Glutamatergic neuron (in vitro differentiated cells): ENCODE results near the gene CELSR2. TPM values are rescaled to one million over a fixed set of nuclear protein-coding genes. Genes with fewer than 3 reads are reported as not detected.

Source experiments
- DNase-seq: peaks from one replicate; pipeline ENCODE4 v3.0.0; 2022
- H3K27ac Mint-ChIP-seq: one replicate; pipeline ENCODE4 v1.8.0; 2020; ENCODE audit warnings: mild to moderate bottlenecking, mixed read lengths, inconsistent platforms; ENCODE audit not compliant: unreplicated experiment
- H3K27me3 Mint-ChIP-seq: one replicate; pipeline ENCODE4 v1.8.0; 2020; ENCODE audit warnings: mild to moderate bottlenecking, moderate library complexity, mixed read lengths, inconsistent platforms; ENCODE audit not compliant: unreplicated experiment
- H3K36me3 Mint-ChIP-seq: one replicate; pipeline ENCODE4 v1.8.0; 2020; ENCODE audit warnings: mild to moderate bottlenecking, mixed read lengths, inconsistent platforms; ENCODE audit not compliant: unreplicated experiment
- H3K4me1 Mint-ChIP-seq: one replicate; pipeline ENCODE4 v1.8.0; 2020; ENCODE audit warnings: mild to moderate bottlenecking, low read depth, mixed read lengths, inconsistent platforms; ENCODE audit not compliant: unreplicated experiment
- H3K4me3 Mint-ChIP-seq: one replicate; pipeline ENCODE4 v1.8.0; 2020; ENCODE audit warnings: mild to moderate bottlenecking, mixed read lengths, inconsistent platforms; ENCODE audit not compliant: unreplicated experiment
- H3K9me3 Mint-ChIP-seq: one replicate; pipeline ENCODE4 v1.8.0; 2020; ENCODE audit warnings: mild to moderate bottlenecking, moderate library complexity, mixed read lengths, inconsistent platforms; ENCODE audit not compliant: unreplicated experiment
- total RNA-seq: library from RNA; stranded (reverse); fragmentation: NEBNext Ultra II Directional; extraction: Animal tissue kit (Norgen Biotek cat#: 25700); gene quantifications from one replicate; pipeline ENCODE4 v1.2.1, GENCODE V29; 2021; ENCODE audit not compliant: unreplicated experiment
- TF ChIP-seq, protein P1 (sequence below): fragments of 200-600 bp; sonication (generic); IDR thresholded peaks from one replicate; pipeline ENCODE4 v1.5.0; 2021; ENCODE audit not compliant: partially characterized antibody, unreplicated experiment

The CELSR2 gene
- total RNA-seq, 1 donor from 2014 or later, result 181 TPM

GRCh38 chr1:109265016-109265415 lies 15.7 kb downstream of the CELSR2 start:
- peaks cover 1% of the 10 kb centered on the region for H3K27me3 Mint-ChIP-seq
- no peak overlapping the region for H3K27ac Mint-ChIP-seq
- H3K4me3 Mint-ChIP-seq, result no peak overlapping the region
- no peak for DNase-seq
- TF ChIP-seq, protein P1, sequence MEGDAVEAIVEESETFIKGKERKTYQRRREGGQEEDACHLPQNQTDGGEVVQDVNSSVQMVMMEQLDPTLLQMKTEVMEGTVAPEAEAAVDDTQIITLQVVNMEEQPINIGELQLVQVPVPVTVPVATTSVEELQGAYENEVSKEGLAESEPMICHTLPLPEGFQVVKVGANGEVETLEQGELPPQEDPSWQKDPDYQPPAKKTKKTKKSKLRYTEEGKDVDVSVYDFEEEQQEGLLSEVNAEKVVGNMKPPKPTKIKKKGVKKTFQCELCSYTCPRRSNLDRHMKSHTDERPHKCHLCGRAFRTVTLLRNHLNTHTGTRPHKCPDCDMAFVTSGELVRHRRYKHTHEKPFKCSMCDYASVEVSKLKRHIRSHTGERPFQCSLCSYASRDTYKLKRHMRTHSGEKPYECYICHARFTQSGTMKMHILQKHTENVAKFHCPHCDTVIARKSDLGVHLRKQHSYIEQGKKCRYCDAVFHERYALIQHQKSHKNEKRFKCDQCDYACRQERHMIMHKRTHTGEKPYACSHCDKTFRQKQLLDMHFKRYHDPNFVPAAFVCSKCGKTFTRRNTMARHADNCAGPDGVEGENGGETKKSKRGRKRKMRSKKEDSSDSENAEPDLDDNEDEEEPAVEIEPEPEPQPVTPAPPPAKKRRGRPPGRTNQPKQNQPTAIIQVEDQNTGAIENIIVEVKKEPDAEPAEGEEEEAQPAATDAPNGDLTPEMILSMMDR, result no peak
- no peaks in the 10 kb centered on the region for H3K36me3 Mint-ChIP-seq
- peaks cover 2% of the 10 kb centered on the region for H3K9me3 Mint-ChIP-seq
- H3K4me1 Mint-ChIP-seq, result peaks cover 6% of the 10 kb centered on the region

DNA sequence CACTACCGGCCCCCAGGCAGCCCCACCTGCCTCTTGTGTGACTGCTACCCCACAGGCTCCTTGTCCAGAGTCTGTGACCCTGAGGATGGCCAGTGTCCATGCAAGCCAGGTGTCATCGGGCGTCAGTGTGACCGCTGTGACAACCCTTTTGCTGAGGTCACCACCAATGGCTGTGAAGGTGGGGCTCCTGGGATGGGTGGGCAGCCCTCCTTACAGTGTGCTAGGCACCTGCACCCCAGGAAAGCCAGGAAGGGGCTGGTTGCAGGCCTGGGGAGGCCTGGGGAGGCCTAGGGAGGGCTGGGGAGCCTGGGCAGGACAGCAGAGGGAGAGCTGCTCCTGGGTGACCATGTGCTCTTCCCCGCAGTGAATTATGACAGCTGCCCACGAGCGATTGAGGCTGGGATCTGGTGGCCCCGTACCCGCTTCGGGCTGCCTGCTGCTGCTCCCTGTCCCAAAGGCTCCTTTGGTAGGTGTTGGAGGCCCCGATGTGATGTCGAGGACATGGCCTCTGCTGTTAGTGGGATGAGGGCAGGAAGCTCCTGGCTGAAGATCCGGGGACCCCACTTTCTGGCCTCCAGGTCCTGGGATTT lies 16.5 kb downstream of the CELSR2 start:
- H3K27ac Mint-ChIP-seq, result no peak overlapping the region
- no peaks in the 10 kb centered on the region for H3K36me3 Mint-ChIP-seq
- no peak overlapping the region for H3K4me3 Mint-ChIP-seq

DNA sequence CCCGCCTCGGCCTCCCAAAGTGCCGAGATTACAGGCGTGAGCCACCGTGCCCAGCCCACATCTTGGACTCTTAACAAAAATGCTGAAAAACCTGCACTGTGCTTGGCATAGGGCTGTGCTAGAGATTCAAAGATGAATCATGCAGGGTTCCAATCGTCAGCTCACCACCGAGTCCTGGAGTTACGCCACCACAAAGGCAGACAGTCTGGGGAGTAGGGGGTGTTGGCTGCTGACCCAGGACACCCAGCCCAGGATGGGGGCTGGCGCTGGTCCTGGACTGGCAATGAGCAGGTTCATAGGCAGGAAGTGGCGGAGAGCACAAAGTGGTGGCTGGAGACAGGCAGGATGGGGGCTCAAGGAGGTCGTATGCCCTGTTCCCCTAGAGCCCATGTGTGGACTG lies 17.6 kb downstream of the CELSR2 start:
- no peak overlapping the region for H3K4me3 Mint-ChIP-seq
- H3K4me1 Mint-ChIP-seq, result peaks cover 7% of the 10 kb centered on the region
- peaks cover 2% of the 10 kb centered on the region for H3K9me3 Mint-ChIP-seq
- H3K36me3 Mint-ChIP-seq, result no peaks in the 10 kb centered on the region
- TF ChIP-seq, protein P1, result no peak
- no peak for DNase-seq
- H3K27me3 Mint-ChIP-seq, result peaks cover 7% of the 10 kb centered on the region
- no peak overlapping the region for H3K27ac Mint-ChIP-seq

More for the DNA sequence above, 16.5 kb downstream of the CELSR2 start:
- DNase-seq, result no peak
- Mint-ChIP-seq H3K4me1 (no peaks in the 10 kb centered on the region), H3K9me3 (peaks cover 2% of the 10 kb centered on the region), H3K27me3 (peaks cover 2% of the 10 kb centered on the region)
- TF ChIP-seq, protein P1, result no peak

DNA sequence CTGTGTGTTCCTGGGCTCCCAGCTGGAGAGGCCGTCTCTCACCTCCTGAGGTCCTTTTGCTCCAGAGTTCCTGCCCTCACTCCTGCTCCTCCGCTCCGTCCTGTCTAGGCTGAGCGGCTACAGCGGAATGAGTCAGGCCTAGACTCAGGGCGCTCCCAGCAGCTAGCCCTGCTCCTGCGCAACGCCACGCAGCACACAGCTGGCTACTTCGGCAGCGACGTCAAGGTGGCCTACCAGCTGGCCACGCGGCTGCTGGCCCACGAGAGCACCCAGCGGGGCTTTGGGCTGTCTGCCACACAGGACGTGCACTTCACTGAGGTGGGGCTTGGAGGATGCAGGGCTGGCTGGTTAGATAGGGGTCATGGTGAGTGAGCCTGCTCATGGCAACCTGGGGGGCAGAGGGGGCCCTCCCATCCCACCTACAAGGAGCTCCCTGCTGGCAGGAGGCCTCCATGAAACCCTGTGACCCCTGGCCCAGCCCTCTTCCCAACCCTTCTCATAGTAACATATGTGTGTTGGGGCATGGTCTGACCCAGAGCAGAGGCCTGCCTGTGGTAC lies 18.5 kb downstream of the CELSR2 start:
- Mint-ChIP-seq H3K4me1 (peaks cover 7% of the 10 kb centered on the region), H3K27ac (no peak overlapping the region), H3K4me3 (no peak overlapping the region), H3K27me3 (peaks cover 8% of the 10 kb centered on the region), H3K9me3 (peaks cover 2% of the 10 kb centered on the region), H3K36me3 (no peaks in the 10 kb centered on the region)
- DNase-seq, result no peak
- TF ChIP-seq, protein P1, result no peak

- Mint-ChIP-seq H3K9me3 (peaks cover 2% of the 10 kb centered on the region), H3K27me3 (peaks cover 8% of the 10 kb centered on the region), H3K4me1 (peaks cover 7% of the 10 kb centered on the region), H3K27ac (no peak overlapping the region), H3K36me3 (no peaks in the 10 kb centered on the region), H3K4me3 (no peak overlapping the region)
- TF ChIP-seq, protein P1, result no peak
- DNase-seq, result no peak
Measured at GRCh38 chr1:109268431-109269211, 19.3 kb downstream of the CELSR2 start.
